Measurements from ENCODE around the gene PEX14.

PEX14 gene

DNA sequence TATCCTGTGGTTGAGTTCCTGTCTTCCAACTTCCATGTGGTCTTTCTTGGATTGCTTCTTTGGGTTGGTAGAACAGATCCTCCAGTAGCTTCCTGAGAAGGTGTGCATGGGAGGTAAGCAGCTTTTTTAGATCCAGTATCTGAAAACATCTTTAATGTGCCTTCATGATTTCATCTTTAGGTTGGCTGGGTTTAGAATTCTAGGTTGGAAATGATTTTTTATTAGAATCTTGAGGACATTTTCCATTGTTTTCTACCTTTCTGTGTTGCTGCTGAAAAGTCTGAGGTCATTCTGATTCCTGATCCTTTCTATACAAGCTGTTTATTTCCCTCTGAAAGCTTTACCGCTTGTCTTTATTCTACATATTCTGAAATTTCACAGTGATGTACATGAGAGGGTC is 94.8 kb downstream of the PEX14 start:
- TF ChIP-seq TAF1 (IDR thresholded peaks at IDR 0.05; ENCODE audit: borderline replicate concordance, insufficient read depth, low read length) (no peak), FOXP2 (optimal IDR thresholded peaks at IDR 0.05; ENCODE audit: borderline replicate concordance, extremely low read depth, extremely low read length, insufficient read depth) (no peak), POLR2AphosphoS5 (IDR thresholded peaks at IDR 0.05; ENCODE audit: low read depth, low read length) (no peak), SIN3A (IDR thresholded peaks at IDR 0.05; ENCODE audit: borderline replicate concordance, insufficient read depth, low read length) (no peak)
- TF ChIP-seq, protein P1, sequence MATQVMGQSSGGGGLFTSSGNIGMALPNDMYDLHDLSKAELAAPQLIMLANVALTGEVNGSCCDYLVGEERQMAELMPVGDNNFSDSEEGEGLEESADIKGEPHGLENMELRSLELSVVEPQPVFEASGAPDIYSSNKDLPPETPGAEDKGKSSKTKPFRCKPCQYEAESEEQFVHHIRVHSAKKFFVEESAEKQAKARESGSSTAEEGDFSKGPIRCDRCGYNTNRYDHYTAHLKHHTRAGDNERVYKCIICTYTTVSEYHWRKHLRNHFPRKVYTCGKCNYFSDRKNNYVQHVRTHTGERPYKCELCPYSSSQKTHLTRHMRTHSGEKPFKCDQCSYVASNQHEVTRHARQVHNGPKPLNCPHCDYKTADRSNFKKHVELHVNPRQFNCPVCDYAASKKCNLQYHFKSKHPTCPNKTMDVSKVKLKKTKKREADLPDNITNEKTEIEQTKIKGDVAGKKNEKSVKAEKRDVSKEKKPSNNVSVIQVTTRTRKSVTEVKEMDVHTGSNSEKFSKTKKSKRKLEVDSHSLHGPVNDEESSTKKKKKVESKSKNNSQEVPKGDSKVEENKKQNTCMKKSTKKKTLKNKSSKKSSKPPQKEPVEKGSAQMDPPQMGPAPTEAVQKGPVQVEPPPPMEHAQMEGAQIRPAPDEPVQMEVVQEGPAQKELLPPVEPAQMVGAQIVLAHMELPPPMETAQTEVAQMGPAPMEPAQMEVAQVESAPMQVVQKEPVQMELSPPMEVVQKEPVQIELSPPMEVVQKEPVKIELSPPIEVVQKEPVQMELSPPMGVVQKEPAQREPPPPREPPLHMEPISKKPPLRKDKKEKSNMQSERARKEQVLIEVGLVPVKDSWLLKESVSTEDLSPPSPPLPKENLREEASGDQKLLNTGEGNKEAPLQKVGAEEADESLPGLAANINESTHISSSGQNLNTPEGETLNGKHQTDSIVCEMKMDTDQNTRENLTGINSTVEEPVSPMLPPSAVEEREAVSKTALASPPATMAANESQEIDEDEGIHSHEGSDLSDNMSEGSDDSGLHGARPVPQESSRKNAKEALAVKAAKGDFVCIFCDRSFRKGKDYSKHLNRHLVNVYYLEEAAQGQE (IDR thresholded peaks at IDR 0.05; ENCODE audit: insufficient read depth in 1 of 2, low read depth in 2 of 2, low read length in 2 of 2), result no peak

DNA sequence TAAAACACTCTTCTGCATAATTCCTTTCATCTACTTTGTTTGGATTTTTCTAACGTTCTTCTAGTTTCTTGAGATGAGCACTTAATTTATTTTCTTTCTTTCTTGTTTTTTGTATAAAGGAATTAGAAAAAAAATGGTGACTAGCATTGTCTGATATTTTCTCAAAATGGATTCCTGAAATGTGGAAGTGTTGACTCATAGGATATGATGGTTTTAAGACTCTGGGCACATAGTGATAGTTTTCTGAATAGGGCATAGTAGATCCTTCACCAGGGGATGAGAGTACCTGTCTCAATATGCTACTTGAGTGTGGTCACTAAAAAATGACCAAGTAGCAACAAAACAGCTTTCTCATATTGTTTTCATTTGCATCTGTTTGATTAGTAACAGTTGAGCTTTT is 100.9 kb downstream of the PEX14 start:
- TF ChIP-seq, protein P1 (IDR thresholded peaks at IDR 0.05; ENCODE audit: insufficient read depth in 1 of 2, low read depth in 2 of 2, low read length in 2 of 2), result no peak
- TF ChIP-seq FOXP2 (optimal IDR thresholded peaks at IDR 0.05; ENCODE audit: borderline replicate concordance, extremely low read depth, extremely low read length, insufficient read depth) (no peak), SIN3A (IDR thresholded peaks at IDR 0.05; ENCODE audit: borderline replicate concordance, insufficient read depth, low read length) (no peak), TAF1 (IDR thresholded peaks at IDR 0.05; ENCODE audit: borderline replicate concordance, insufficient read depth, low read length) (no peak), POLR2AphosphoS5 (IDR thresholded peaks at IDR 0.05; ENCODE audit: low read depth, low read length) (no peak)

DNA sequence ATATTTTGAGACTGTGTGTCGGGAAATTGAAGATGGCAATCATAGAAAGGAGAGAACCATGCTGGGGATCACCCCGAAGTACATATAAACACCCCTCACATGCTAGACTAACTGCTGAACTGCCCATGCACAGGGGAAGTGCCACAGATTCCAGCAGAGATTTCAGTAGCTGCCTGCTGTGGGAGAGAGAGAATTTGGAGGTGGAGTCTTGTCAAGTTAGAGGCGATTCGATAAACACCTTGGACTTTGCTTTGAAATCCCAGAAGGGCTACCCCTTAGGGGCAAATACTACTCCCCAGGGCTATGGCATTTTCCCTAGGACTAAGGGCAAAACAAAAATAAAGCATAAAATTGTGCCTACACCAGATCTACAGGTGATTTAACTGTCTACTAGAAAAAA is 103.3 kb downstream of the PEX14 start:
- TF ChIP-seq TAF1 (IDR thresholded peaks at IDR 0.05; ENCODE audit: borderline replicate concordance, insufficient read depth, low read length) (no peak), POLR2AphosphoS5 (IDR thresholded peaks at IDR 0.05; ENCODE audit: low read depth, low read length) (no peak), FOXP2 (optimal IDR thresholded peaks at IDR 0.05; ENCODE audit: borderline replicate concordance, extremely low read depth, extremely low read length, insufficient read depth) (no peak), SIN3A (IDR thresholded peaks at IDR 0.05; ENCODE audit: borderline replicate concordance, insufficient read depth, low read length) (no peak)
- TF ChIP-seq, protein P1 (IDR thresholded peaks at IDR 0.05; ENCODE audit: insufficient read depth in 1 of 2, low read depth in 2 of 2, low read length in 2 of 2), result no peak

DNA sequence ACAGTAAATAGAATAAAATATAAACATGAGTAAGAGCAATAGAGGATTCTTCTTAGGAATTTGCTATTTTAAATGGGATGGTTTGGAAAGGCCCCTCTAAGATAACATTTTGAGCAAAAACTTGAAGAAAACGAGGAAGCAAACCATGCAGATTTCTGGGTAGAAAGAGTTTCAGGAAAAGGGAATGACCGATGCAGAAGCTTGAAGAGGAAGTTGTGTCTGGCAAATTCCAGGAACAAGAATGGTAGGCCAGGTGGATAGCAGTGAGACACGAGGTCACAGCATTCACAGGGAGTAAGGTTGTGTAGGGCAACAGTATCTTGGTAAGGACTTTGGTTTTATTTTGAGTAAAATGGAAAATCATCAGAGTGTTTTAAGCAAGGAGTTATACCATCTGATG is 108.9 kb downstream of the PEX14 start:
- TF ChIP-seq TAF1 (IDR thresholded peaks at IDR 0.05; ENCODE audit: borderline replicate concordance, insufficient read depth, low read length) (no peak), FOXP2 (optimal IDR thresholded peaks at IDR 0.05; ENCODE audit: borderline replicate concordance, extremely low read depth, extremely low read length, insufficient read depth) (no peak), POLR2AphosphoS5 (IDR thresholded peaks at IDR 0.05; ENCODE audit: low read depth, low read length) (no peak), SIN3A (IDR thresholded peaks at IDR 0.05; ENCODE audit: borderline replicate concordance, insufficient read depth, low read length) (no peak)
- TF ChIP-seq, protein P1 (IDR thresholded peaks at IDR 0.05; ENCODE audit: insufficient read depth in 1 of 2, low read depth in 2 of 2, low read length in 2 of 2), result no peak

DNA sequence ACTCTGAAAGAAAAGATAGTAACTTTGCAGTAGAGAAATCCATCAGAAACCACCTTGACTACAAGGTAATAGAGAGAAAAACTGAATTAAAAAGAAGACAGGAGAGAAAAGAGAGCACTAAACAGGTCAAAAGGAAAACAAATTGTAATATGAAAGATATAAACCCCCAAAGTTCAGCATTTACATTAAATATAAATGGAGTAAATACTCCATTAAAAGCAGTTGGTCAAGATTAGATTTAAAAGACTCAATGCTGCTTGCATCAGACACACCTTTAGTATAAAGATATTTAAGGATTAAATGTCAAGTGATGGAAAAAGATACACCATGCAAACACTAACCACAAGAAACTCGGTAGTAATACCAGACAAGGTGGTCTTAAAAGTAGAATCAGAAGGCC is 110.5 kb downstream of the PEX14 start:
- TF ChIP-seq POLR2AphosphoS5 (IDR thresholded peaks at IDR 0.05; ENCODE audit: low read depth, low read length), result no peak
- no peak for TF ChIP-seq FOXP2 (optimal IDR thresholded peaks at IDR 0.05; ENCODE audit: borderline replicate concordance, extremely low read depth, extremely low read length, insufficient read depth)
- TF ChIP-seq, protein P1 (IDR thresholded peaks at IDR 0.05; ENCODE audit: insufficient read depth in 1 of 2, low read depth in 2 of 2, low read length in 2 of 2), result no peak
- no peak for TF ChIP-seq SIN3A (IDR thresholded peaks at IDR 0.05; ENCODE audit: borderline replicate concordance, insufficient read depth, low read length)
- no peak for TF ChIP-seq TAF1 (IDR thresholded peaks at IDR 0.05; ENCODE audit: borderline replicate concordance, insufficient read depth, low read length)
